ENCODE measurements around the gene AOC3. TPM values are rescaled to one million over a fixed set of nuclear protein-coding genes. Genes with fewer than 3 reads are reported as not detected.

AOC3 gene
- total and polyA plus RNA-seq, 2 of the 13 experiments (the other 11 are each of a cell fraction or from before 2014, with no cell fraction given), result 8.7 to 51.7 TPM

GRCh38 chr17:42901535-42902229 is 50.7 kb downstream of the AOC3 start (continued):
- TF ChIP-seq ZNF776 (CRISPR knock-in tag; IDR thresholded peaks at IDR 0.05), result no peak
- no peak for TF ChIP-seq ZNF441 (CRISPR knock-in tag; IDR thresholded peaks at IDR 0.05; ENCODE audit: borderline replicate concordance)
- TF ChIP-seq RERE (CRISPR knock-in tag; IDR thresholded peaks at IDR 0.05; ENCODE audit: low read depth), result no peak
- peak; percentile 92 for TF ChIP-seq ZNF607 (CRISPR knock-in tag; IDR thresholded peaks at IDR 0.05; ENCODE audit: borderline replicate concordance)
- TF ChIP-seq GRHL1 (CRISPR knock-in tag; conservative IDR thresholded peaks at IDR 0.05), result no peak
- TF ChIP-seq ZNF543 (CRISPR knock-in tag; IDR thresholded peaks at IDR 0.05), result 0 out of 2 replicates have a peak, but pooled peaks have one; percentile 37
- no peak for TF ChIP-seq HES4 (CRISPR knock-in tag; IDR thresholded peaks at IDR 0.05; ENCODE audit: borderline replicate concordance)
- no peak for TF ChIP-seq MAFF (IDR thresholded peaks at IDR 0.05; ENCODE audit: low read depth, low read length)
- TF ChIP-seq ZNF713 (CRISPR knock-in tag; IDR thresholded peaks at IDR 0.05), result no peak
- no peak for TF ChIP-seq ZNF44 (CRISPR knock-in tag; IDR thresholded peaks at IDR 0.05)
- no peak for TF ChIP-seq MTERF4 (CRISPR knock-in tag; IDR thresholded peaks at IDR 0.05)
- TF ChIP-seq ZNF33A (CRISPR knock-in tag; IDR thresholded peaks at IDR 0.05; ENCODE audit: borderline replicate concordance), result no peak
- TF ChIP-seq TMF1 (CRISPR knock-in tag; IDR thresholded peaks at IDR 0.05; ENCODE audit: low read depth), result 0 out of 2 replicates have a peak, but pooled peaks have one; percentile 29
- TF ChIP-seq ZNF414 (CRISPR knock-in tag; IDR thresholded peaks at IDR 0.05), result no peak
- TF ChIP-seq ZNF34 (CRISPR knock-in tag; IDR thresholded peaks at IDR 0.05; ENCODE audit: borderline replicate concordance), result no peak
- no peak for TF ChIP-seq ZNF260 (CRISPR knock-in tag; IDR thresholded peaks at IDR 0.05; ENCODE audit: borderline replicate concordance, low read depth)
- TF ChIP-seq SNAPC2 (CRISPR knock-in tag; IDR thresholded peaks at IDR 0.05), result 0 out of 2 replicates have a peak, but pooled peaks have one; percentile 66
- no peak for TF ChIP-seq SOX5 (CRISPR knock-in tag; IDR thresholded peaks at IDR 0.05; ENCODE audit: borderline replicate concordance)

Measured in HepG2 (cell line).